HCT116 (cell line): ENCODE results near the gene KCTD15.

Experiments
- CTCF ChIP-seq, 3 experiments: fragments of 200-600 bp in 1 of 3; sonication (generic) in 1 of 3; IDR thresholded peaks in 2 of 3; conservative IDR thresholded peaks in 1 of 3; 2 replicates each; pipeline ENCODE4 v1.5.1; 2012 to 2017; ENCODE audit warnings: low read depth in 2 of 3, low read length in 2 of 3, antibody characterized with exemption in 1 of 3, borderline replicate concordance in 1 of 3, control low read depth in 1 of 3, mild to moderate bottlenecking in 1 of 3, mixed read lengths in 1 of 3, mixed run types in 1 of 3, moderate library complexity in 1 of 3; ENCODE audit not compliant: insufficient read depth in 1 of 3
- EZH2 ChIP-seq: fragments of 200-600 bp; sonication (generic); IDR thresholded peaks from 2 replicates; pipeline ENCODE4 v1.6.1; 2017; ENCODE audit warnings: antibody characterized with exemption, mixed run types
- SP1 ChIP-seq: IDR thresholded peaks from 2 replicates; pipeline ENCODE4 v1.6.1; 2012; ENCODE audit warnings: low read depth
- TF ChIP-seq, protein P1 (sequence below): IDR thresholded peaks from 2 replicates; pipeline ENCODE4 v1.6.1; 2012

- TF ChIP-seq CTCF (IDR thresholded peaks at IDR 0.05 in 2 of 3, conservative IDR thresholded peaks at IDR 0.05 in 1 of 3; ENCODE audit: borderline replicate concordance in 1 of 3, insufficient read depth in 1 of 3, low read depth in 2 of 3, low read length in 2 of 3), result no peak
- TF ChIP-seq EZH2, result no peak
- TF ChIP-seq SP1, result no peak
- TF ChIP-seq, protein P1, sequence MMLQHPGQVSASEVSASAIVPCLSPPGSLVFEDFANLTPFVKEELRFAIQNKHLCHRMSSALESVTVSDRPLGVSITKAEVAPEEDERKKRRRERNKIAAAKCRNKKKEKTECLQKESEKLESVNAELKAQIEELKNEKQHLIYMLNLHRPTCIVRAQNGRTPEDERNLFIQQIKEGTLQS, result no peak
Measured at GRCh38 chr19:33798681-33799111, 2.0 kb downstream of the KCTD15 start.
